ENCODE data around the gene CIB2.

CIB2 gene

DNA sequence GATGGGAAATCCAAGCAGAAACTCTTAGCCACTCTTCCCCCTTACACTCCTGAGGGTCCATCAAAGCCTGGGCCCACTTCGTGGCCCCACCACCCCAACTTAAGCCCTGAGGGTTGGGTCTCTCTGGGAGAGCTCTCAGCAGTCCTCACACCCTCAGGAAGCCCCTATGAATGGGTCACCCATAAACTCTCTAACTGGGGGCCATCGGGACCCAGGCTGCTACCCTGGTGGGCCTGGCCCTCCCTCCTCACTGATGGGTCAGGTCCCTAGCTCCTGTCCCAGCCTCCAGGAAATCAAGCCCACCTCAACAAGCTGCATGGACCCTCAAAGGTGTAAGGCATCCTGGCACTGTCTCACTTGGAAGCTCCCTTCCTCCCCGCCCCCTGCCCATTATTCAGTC is 19.5 kb downstream of the CIB2 start:
- no peak overlapping the region for H3K4me3 ChIP-seq (ENCODE audit: low read length)
- H3K27ac ChIP-seq (ENCODE audit: low read depth, low read length): no peak overlapping the region

DNA sequence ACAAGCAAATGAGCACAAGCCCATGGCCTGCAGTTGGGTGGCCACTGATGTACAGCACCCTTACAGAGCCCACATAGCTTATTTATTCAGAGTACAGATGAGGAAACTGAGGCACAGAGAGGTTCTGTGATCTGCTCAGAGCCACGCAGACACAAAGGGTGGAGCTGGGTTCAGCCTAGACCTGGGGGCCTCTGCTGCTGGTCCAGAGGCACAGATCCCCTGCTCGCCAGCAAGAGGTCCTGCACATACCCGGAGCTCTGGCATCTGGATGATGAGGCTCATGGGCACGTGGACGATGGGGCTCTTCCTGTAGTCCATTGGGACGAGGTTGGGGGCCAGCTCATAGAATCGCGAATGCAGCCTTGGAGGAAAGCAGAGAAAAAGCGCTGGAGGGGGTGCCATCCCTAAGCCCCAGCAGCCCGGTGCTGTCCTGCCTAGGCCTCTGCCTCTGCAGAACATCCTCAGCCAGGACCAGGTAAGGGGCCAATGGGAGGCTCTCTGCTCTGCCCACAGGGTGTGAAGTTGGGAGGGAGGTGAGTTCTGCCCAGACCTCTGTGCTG is 20.2 kb downstream of the CIB2 start:
- no peak overlapping the region for H3K4me3 ChIP-seq (ENCODE audit: low read length)
- H3K9ac ChIP-seq (ENCODE audit: low read length): no peak overlapping the region
- H3K4me1 ChIP-seq (ENCODE audit: control insufficient read depth, insufficient read depth, low read length): no peaks in the 10 kb centered on the region
- H3K27me3 ChIP-seq (ENCODE audit: control insufficient read depth, insufficient read depth, low read length): no peaks in the 10 kb centered on the region
- H3K27ac ChIP-seq (ENCODE audit: low read depth, low read length): no peak overlapping the region
- H3K36me3 ChIP-seq (ENCODE audit: control insufficient read depth, insufficient read depth, low read length): no peaks in the 10 kb centered on the region

More for the DNA sequence above, 19.5 kb downstream of the CIB2 start:
- Histone ChIP-seq H3K36me3 (ENCODE audit: control insufficient read depth, insufficient read depth, low read length) (no peaks in the 10 kb centered on the region), H3K27me3 (ENCODE audit: control insufficient read depth, insufficient read depth, low read length) (no peaks in the 10 kb centered on the region), H3K4me1 (ENCODE audit: control insufficient read depth, insufficient read depth, low read length) (no peaks in the 10 kb centered on the region), H3K9ac (ENCODE audit: low read length) (no peak overlapping the region)

DNA sequence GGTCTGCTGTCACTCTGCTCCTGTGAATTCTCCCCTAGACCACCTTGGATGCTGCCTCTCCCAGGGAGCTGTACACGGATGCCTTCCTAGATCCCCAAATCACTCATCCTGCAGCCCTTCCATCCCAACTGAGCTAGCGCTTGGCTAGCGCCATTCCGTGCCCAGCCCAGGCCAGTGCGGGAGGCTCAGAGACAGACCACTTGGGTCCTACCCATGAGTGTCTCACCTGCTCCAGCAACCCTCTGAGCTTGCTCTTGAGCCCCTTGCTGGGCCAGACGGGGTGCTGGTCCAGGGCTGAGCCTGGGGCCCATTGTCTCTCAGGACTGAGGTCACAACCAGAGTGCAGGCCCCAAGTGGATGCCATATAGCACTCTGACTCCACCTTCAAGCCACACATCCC is 21.1 kb downstream of the CIB2 start:
- no peak overlapping the region for H3K4me3 ChIP-seq (ENCODE audit: low read length)
- H3K9ac ChIP-seq (ENCODE audit: low read length): no peak overlapping the region
- H3K36me3 ChIP-seq (ENCODE audit: control insufficient read depth, insufficient read depth, low read length): no peaks in the 10 kb centered on the region
- no peaks in the 10 kb centered on the region for H3K27me3 ChIP-seq (ENCODE audit: control insufficient read depth, insufficient read depth, low read length)
- H3K27ac ChIP-seq (ENCODE audit: low read depth, low read length): no peak overlapping the region
- no peaks in the 10 kb centered on the region for H3K4me1 ChIP-seq (ENCODE audit: control insufficient read depth, insufficient read depth, low read length)

DNA sequence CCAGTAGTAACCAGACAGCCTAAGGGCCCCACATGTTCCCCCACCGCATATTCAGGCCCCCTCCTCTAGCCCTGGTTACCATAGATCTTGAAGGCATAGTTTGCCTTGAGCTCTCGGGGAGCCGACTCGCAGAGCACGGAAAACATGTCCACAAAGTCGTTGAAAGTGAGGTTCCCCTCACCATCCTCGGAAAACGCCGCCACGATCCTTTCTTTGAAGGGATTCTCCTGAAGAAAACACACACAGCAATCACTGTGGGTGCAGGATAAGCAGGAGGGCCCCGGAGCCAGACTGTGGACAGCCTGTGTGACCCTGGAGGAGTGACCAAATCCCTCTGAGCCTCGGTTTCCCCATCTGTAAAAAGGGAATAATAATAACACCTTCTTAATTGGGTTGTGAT is 22.1 kb downstream of the CIB2 start:
- H3K4me3 ChIP-seq (ENCODE audit: low read length): no peak overlapping the region
- H3K27me3 ChIP-seq (ENCODE audit: control insufficient read depth, insufficient read depth, low read length): no peaks in the 10 kb centered on the region
- no peaks in the 10 kb centered on the region for H3K36me3 ChIP-seq (ENCODE audit: control insufficient read depth, insufficient read depth, low read length)
- H3K9ac ChIP-seq (ENCODE audit: low read length): no peak overlapping the region
- H3K4me1 ChIP-seq (ENCODE audit: control insufficient read depth, insufficient read depth, low read length): no peaks in the 10 kb centered on the region
- H3K27ac ChIP-seq (ENCODE audit: low read depth, low read length): no peak overlapping the region

DNA sequence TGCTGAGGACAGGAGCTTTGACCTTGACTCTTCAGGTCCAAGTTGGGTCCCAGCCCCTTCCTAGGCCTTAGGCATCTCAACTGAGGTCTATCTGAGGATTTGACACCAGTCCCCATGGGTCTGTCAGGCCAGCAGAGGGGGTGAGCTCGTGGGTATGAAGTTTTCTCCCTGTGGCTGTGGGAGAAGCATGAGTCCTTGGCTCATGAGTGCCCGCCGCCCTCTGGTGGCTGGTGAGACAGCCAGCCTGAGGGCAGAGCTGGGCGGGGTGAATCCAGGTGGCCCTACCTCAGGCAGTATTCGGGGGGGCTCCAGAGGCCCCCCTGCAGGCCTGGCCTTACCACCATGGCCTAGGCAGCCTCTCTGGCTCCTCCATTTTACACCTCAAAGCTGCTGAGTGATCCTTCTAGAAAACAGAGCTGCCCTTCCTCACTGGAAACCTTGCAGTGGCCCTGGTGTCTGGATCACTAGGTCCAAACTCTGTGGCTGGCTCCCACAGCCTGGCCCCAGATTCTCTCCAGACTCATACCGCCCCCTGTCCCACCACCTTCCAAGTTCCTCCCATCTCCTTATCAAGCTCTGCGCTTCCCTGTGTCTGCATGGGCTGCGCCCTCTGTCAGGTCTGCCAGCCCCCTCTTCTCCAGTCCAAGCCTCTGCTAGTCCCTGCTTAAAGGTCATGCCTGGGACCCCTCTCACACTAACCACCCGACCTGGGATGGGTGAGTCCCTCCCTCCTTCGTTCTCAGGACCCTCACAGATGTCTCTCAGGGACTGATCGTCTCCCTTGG is 22.8 kb downstream of the CIB2 start:
- no peaks in the 10 kb centered on the region for H3K36me3 ChIP-seq (ENCODE audit: control insufficient read depth, insufficient read depth, low read length)
- no peaks in the 10 kb centered on the region for H3K27me3 ChIP-seq (ENCODE audit: control insufficient read depth, insufficient read depth, low read length)
- H3K4me3 ChIP-seq (ENCODE audit: low read length): no peak overlapping the region
- no peak overlapping the region for H3K27ac ChIP-seq (ENCODE audit: low read depth, low read length)
- H3K4me1 ChIP-seq (ENCODE audit: control insufficient read depth, insufficient read depth, low read length): no peaks in the 10 kb centered on the region
- H3K9ac ChIP-seq (ENCODE audit: low read length): no peak overlapping the region

DNA sequence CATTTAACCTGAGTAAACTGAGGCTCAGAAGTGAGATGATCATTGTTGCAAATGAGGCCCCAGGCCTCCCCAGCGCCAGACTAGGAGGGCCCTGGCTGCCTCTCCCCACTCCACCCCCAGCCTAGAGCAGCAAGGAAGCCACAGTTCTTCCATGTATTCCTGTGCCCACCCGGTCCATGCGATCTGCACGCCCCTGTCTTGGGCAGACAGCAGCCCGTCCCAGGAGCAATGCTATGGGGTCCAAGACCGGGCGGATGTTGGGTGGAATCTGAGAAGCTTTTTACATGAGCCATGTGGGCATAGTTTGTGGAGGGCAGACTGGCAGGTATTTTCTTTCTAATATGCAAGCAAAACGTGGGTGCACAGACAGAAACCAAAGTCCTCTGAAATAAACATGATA is 23.8 kb downstream of the CIB2 start:
- Histone ChIP-seq H3K4me3 (ENCODE audit: low read length) (no peak overlapping the region), H3K4me1 (ENCODE audit: control insufficient read depth, insufficient read depth, low read length) (no peaks in the 10 kb centered on the region), H3K27me3 (ENCODE audit: control insufficient read depth, insufficient read depth, low read length) (no peaks in the 10 kb centered on the region), H3K9ac (ENCODE audit: low read length) (no peak overlapping the region), H3K36me3 (ENCODE audit: control insufficient read depth, insufficient read depth, low read length) (no peaks in the 10 kb centered on the region), H3K27ac (ENCODE audit: low read depth, low read length) (no peak overlapping the region)

DNA sequence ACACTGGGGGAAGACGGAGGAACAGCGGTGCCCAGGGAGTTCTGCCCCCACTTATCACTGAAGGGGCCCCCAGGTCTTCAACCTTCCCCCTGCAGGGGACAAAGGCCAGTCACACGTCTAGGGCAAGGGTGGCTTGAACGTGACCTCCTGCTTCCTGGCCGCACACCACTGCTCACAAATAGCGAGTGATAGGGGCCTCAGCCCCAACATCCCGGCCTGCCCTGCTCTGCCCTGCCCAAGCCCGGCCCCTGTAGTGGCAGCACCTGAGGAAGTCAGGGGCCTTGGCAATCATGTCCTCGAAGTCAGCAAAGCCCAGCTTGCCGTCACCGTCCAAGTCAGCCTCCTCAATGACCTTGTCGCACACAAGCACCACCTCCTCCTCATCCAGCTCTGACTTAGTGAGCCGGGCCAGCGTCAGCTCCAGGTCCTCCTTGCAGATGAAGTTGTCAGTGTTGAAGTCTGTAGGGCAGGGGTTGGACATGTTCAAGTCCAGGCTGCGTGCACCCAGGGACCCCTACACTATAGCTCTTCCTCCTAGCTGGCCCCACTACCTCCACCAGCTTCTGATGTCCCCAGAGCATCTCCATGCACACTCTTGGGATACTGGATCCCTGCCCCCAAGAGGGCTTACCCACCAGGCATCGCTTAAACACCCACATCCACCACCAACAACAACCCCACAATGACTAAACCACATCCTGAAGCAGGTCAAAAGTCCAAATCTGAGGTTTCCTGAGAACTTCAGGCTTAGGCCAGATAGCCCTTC is 25.6 kb downstream of the CIB2 start:
- Histone ChIP-seq H3K4me3 (ENCODE audit: low read length) (no peak overlapping the region), H3K27me3 (ENCODE audit: control insufficient read depth, insufficient read depth, low read length) (no peaks in the 10 kb centered on the region), H3K4me1 (ENCODE audit: control insufficient read depth, insufficient read depth, low read length) (no peaks in the 10 kb centered on the region), H3K27ac (ENCODE audit: low read depth, low read length) (no peak overlapping the region), H3K9ac (ENCODE audit: low read length) (no peak overlapping the region), H3K36me3 (ENCODE audit: control insufficient read depth, insufficient read depth, low read length) (no peaks in the 10 kb centered on the region)

DNA sequence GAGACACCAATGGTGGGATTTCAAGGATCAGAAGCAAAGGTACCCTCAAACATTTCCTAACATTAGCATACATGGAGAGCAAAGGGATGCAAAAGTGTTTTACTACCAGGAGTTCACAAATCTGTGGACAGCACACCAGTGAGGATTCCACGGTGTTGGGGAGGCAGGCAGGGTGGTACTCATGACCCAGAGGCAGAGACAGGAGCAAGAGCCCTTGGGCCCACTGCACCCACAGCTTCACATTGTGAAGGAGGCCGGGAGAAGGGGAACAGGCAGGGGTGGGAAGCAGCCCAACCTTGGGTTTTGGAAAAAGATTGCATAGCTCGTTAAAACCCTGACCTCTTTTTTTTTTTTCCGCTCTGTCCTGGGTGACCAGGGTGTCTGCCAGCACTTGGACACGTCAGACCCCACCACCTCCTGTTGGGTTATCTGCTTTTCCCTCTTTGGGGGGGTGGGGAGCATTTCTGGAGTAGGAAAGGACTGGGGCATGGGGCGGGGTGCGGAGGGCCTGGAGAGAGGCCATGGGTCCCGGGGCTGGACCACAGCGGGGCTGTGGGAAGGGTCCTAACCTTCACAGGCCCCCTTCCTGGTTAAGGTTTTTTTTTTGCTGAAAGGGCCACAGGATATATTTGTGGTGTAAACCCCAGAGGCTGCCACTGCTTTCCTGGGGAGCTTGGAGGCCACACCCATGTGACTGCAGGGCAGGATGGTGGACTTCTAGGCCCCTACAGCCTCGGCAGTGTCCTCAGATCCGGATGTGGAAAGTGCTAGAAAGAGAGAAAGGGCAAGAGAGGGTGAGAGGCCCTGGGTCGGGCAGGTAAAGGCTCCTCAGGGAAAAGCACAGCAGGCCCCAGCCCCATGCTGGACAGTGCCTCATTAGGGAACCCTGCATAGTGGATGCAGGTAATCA is 26.4 kb downstream of the CIB2 start:
- Histone ChIP-seq H3K9ac (ENCODE audit: low read length) (no peak overlapping the region), H3K4me1 (ENCODE audit: control insufficient read depth, insufficient read depth, low read length) (no peaks in the 10 kb centered on the region), H3K27me3 (ENCODE audit: control insufficient read depth, insufficient read depth, low read length) (no peaks in the 10 kb centered on the region), H3K4me3 (ENCODE audit: low read length) (no peak overlapping the region), H3K27ac (ENCODE audit: low read depth, low read length) (no peak overlapping the region), H3K36me3 (ENCODE audit: control insufficient read depth, insufficient read depth, low read length) (no peaks in the 10 kb centered on the region)

DNA sequence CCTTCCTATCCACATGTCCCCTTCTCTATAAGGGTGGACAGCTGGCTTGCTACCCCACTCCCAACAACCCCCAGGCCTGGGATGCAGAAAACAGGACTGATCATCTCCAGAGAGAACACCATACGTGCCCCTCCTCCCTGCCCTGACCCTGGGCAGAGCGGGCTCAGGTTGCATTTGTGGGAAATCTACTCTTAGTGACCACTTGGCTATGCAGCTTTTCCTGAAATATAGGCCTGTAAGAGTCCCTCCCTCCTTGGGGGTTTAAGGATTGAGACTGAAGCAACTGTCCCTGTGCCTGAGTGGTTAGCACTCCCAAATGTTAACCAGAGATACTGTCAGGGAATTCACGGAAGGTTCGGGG is 27.1 kb downstream of the CIB2 start:
- Histone ChIP-seq H3K36me3 (ENCODE audit: control insufficient read depth, insufficient read depth, low read length) (no peaks in the 10 kb centered on the region), H3K4me3 (ENCODE audit: low read length) (no peak overlapping the region), H3K27ac (ENCODE audit: low read depth, low read length) (no peak overlapping the region), H3K4me1 (ENCODE audit: control insufficient read depth, insufficient read depth, low read length) (no peaks in the 10 kb centered on the region), H3K9ac (ENCODE audit: low read length) (no peak overlapping the region), H3K27me3 (ENCODE audit: control insufficient read depth, insufficient read depth, low read length) (no peaks in the 10 kb centered on the region)

DNA sequence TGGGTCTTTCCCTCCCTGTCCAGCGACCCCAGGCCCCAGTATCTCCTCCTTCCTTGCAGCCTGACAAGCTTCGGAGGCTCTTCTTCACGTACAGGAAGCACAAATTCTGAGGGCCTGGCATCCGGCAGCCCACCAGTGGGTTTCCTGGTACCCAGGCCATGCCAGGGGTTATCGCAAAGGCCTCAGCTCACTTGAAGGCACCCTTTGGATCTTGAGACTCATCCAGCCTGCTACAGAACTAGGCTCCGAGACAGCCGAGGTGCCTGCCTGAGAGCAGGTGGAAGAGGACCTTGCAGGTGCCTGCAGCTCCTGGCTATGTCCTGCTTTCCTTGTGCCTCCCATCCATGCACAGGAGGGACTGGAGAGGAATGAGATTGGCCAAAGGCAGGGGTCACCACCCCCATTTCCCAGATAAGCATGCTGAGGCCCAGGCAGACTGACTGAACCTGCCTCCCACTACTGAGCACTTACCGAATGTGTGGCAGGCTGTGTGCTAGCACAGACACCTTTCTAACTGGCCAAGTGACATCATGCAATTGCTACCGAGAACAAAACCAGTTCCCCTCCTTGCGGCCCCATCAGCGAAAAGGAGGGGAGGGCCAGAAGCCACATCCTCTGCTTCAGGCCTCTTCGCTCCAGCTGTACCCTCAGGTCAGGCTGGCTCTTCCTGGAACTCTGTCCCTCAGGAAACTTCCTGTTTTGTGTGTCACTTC is 27.7 kb downstream of the CIB2 start:
- Histone ChIP-seq H3K36me3 (ENCODE audit: control insufficient read depth, insufficient read depth, low read length) (no peaks in the 10 kb centered on the region), H3K4me1 (ENCODE audit: control insufficient read depth, insufficient read depth, low read length) (no peaks in the 10 kb centered on the region), H3K27me3 (ENCODE audit: control insufficient read depth, insufficient read depth, low read length) (no peaks in the 10 kb centered on the region), H3K9ac (ENCODE audit: low read length) (no peak overlapping the region), H3K4me3 (ENCODE audit: low read length) (no peak overlapping the region), H3K27ac (ENCODE audit: low read depth, low read length) (no peak overlapping the region)

DNA sequence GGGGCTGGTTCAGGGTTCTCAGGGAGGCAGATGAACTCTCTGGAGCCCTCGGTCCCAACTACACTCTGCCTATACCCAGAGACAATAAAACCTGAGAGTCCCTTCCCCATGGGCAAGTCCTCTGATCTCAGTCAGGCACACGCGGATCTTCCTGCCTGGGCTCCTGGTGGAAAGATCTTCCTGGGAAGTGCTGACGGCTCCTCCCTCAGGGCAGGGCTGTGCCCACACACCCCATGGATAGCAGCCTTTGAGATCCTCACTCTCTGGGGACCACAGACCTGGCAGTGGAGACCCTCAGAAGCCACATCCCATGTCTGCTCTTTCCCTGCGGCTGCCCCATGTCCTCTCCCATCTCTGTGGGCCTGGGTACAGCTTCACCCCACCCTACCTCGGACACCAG is 28.5 kb downstream of the CIB2 start:
- Histone ChIP-seq H3K36me3 (ENCODE audit: control insufficient read depth, insufficient read depth, low read length) (no peaks in the 10 kb centered on the region), H3K4me1 (ENCODE audit: control insufficient read depth, insufficient read depth, low read length) (no peaks in the 10 kb centered on the region), H3K27me3 (ENCODE audit: control insufficient read depth, insufficient read depth, low read length) (no peaks in the 10 kb centered on the region), H3K9ac (ENCODE audit: low read length) (no peak overlapping the region), H3K4me3 (ENCODE audit: low read length) (no peak overlapping the region), H3K27ac (ENCODE audit: low read depth, low read length) (no peak overlapping the region)

DNA sequence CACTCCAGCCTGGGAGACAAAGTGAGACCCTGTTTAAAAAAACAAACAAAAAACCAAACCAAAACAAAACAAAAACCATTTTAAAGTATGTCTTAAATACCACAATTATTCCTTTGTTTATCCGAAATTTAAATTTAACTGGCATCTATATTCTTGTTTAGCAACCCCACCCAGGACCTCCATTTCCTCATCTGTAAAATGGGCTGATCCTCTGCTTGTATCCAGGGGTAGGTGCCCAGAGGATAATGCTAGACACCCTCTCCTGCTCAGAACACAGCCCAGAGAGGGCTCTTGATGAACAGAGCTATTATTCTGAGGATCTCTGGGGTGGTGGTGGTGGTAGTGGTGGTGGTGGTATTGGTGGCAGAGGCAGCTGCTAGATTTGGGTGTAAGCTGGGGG is 29.0 kb downstream of the CIB2 start:
- Histone ChIP-seq H3K36me3 (ENCODE audit: control insufficient read depth, insufficient read depth, low read length) (no peaks in the 10 kb centered on the region), H3K27me3 (ENCODE audit: control insufficient read depth, insufficient read depth, low read length) (no peaks in the 10 kb centered on the region), H3K4me1 (ENCODE audit: control insufficient read depth, insufficient read depth, low read length) (no peaks in the 10 kb centered on the region), H3K9ac (ENCODE audit: low read length) (no peak overlapping the region), H3K27ac (ENCODE audit: low read depth, low read length) (no peak overlapping the region), H3K4me3 (ENCODE audit: low read length) (no peak overlapping the region)

Data from rectal smooth muscle tissue (tissue), 1 donor.